Right kidney (tissue), 1 donor: Measurements from ENCODE around the gene NTM.
"Not testable (repeated sequence)": the region's sequence is repeated elsewhere in the genome, so short reads cannot be mapped to it uniquely, and the experiment has no call there.

Experiments used
- DNase-seq: peaks from one replicate; pipeline ENCODE4 v3.0.0-alpha.2; 2016

The NTM gene

GRCh38 chr11:131421066-131421855 is 50.8 kb downstream of the NTM start:
- DNase-seq, result no peak

GRCh38 chr11:131422029-131422428 is 51.6 kb downstream of the NTM start:
- no peak for DNase-seq

GRCh38 chr11:131422496-131422895 is 52.1 kb downstream of the NTM start:
- no peak for DNase-seq

GRCh38 chr11:131423688-131424087 is 53.3 kb downstream of the NTM start:
- DNase-seq, result no peak

- not testable (repeated sequence) for DNase-seq
Observed at GRCh38 chr11:131424257-131424876, 54.0 kb downstream of the NTM start.

- DNase-seq, result no peak
Observed at GRCh38 chr11:131425285-131425684, 54.9 kb downstream of the NTM start.

- DNase-seq, result no peak
Observed at GRCh38 chr11:131428853-131429252, 58.4 kb downstream of the NTM start.

- no peak for DNase-seq
Observed at GRCh38 chr11:131430473-131431208, 60.2 kb downstream of the NTM start.

- DNase-seq, result no peak
Observed at GRCh38 chr11:131441051-131441810, 70.8 kb downstream of the NTM start.

- DNase-seq, result no peak
Observed at GRCh38 chr11:131446590-131447275, 76.3 kb downstream of the NTM start.

- no peak for DNase-seq
Observed at GRCh38 chr11:131447277-131447815, 76.9 kb downstream of the NTM start.

- DNase-seq, result no peak
Observed at GRCh38 chr11:131447898-131448297, 77.5 kb downstream of the NTM start.

- DNase-seq, result peak; percentile 35
Observed at GRCh38 chr11:131449036-131450019, 78.9 kb downstream of the NTM start.

GRCh38 chr11:131454490-131454889 is 84.1 kb downstream of the NTM start:
- no peak for DNase-seq

- no peak for DNase-seq
Observed at GRCh38 chr11:131454989-131455388, 84.6 kb downstream of the NTM start.

- DNase-seq, result no peak
Observed at GRCh38 chr11:131455843-131456704, 85.7 kb downstream of the NTM start.

GRCh38 chr11:131457163-131457562 is 86.7 kb downstream of the NTM start:
- DNase-seq, result no peak

- no peak for DNase-seq
Observed at GRCh38 chr11:131458421-131458820, 88.0 kb downstream of the NTM start.

GRCh38 chr11:131460931-131461330 is 90.5 kb downstream of the NTM start:
- DNase-seq, result no peak
